H1 (cell line): ENCODE data around the gene ZNF747. TPM values are rescaled to one million over a fixed set of nuclear protein-coding genes. Genes with fewer than 3 reads are reported as not detected.

Experiments used
- CTCF ChIA-PET: fragments of 300-600 bp; sonication (Branson Sonifier 250); formaldehyde crosslinking; loops from one replicate; lab custom pipeline; 2021; ENCODE audit not compliant: partially characterized antibody; lab: Charles Lee
- POLR2A ChIA-PET: fragments of 300-600 bp; sonication (Branson Sonifier 250); formaldehyde crosslinking; loops from one replicate; lab custom pipeline; 2021; ENCODE audit warnings: inconsistent platforms; ENCODE audit not compliant: partially characterized antibody; lab: Charles Lee
- DNase-seq, 2 experiments: peaks; one replicate each; pipeline versions ENCODE4 v3.0.0 to v3.0.0-alpha.2; 2010 to 2022; ENCODE audit warnings: low spot score in 2 of 2, low read depth in 1 of 2, mixed read lengths in 1 of 2
- FAIRE-seq: peaks from 2 replicates; lab custom pipeline; 2011; peaks lifted over from hg19 to GRCh38; lab: Jason Lieb, UNC
- H2AFZ ChIP-seq: 2 replicates; pipeline ENCODE4 v1.8.1; 2012; ENCODE audit warnings: low read length, inconsistent platforms
- H2AK5ac ChIP-seq: 2 replicates; pipeline ENCODE4 v1.6.1; 2013; ENCODE audit warnings: low read depth, low read length
- H2BK120ac ChIP-seq: replicated peaks from 2 replicates; pipeline ENCODE3; 2013; ENCODE audit warnings: low read depth, low read length, inconsistent platforms
- H2BK12ac ChIP-seq: 2 replicates; pipeline ENCODE4 v1.6.1; 2013; ENCODE audit warnings: low read depth, low read length
- H2BK15ac ChIP-seq: 2 replicates; pipeline ENCODE4 v1.6.1; 2013; ENCODE audit warnings: low read length
- H2BK20ac ChIP-seq: 2 replicates; pipeline ENCODE4 v1.6.1; 2013; ENCODE audit warnings: low read length
- H2BK5ac ChIP-seq: 2 replicates; pipeline ENCODE4 v1.6.1; 2013; ENCODE audit warnings: low read depth, low read length
- H3K14ac ChIP-seq: 2 replicates; pipeline ENCODE4 v1.6.1; 2013; ENCODE audit warnings: inconsistent platforms; ENCODE audit not compliant: insufficient read length
- H3K18ac ChIP-seq: 2 replicates; pipeline ENCODE4 v1.6.1; 2013; ENCODE audit warnings: low read length; ENCODE audit errors: extremely low read depth
- H3K23ac ChIP-seq: 2 replicates; pipeline ENCODE4 v1.6.1; 2013; ENCODE audit warnings: inconsistent platforms; ENCODE audit not compliant: insufficient read length
- H3K23me2 ChIP-seq: 2 replicates; pipeline ENCODE4 v1.6.1; 2013; ENCODE audit warnings: low read depth, low read length
- H3K27ac ChIP-seq: 2 replicates; pipeline ENCODE4 v1.6.1; 2011; ENCODE audit warnings: low read depth, low read length, inconsistent platforms
- H3K27me3 ChIP-seq, 4 experiments: replicated peaks in 1 of 4; 1 replicate in 1 of 4; 2 replicates in 3 of 4; pipeline versions ENCODE4 v1.6.1 to v1.8.1; 2011 to 2013; ENCODE audit warnings: low read length in 3 of 4, mild to moderate bottlenecking in 3 of 4, inconsistent platforms in 2 of 4, mixed read lengths in 2 of 4, moderate library complexity in 1 of 4; ENCODE audit not compliant: control insufficient read depth in 3 of 4, insufficient read depth in 3 of 4; ENCODE audit errors: extremely low read depth in 1 of 4
- H3K36me3 ChIP-seq, 4 experiments: 2 replicates each; pipeline versions ENCODE4 v1.6.1 to v1.8.1; 2011 to 2013; ENCODE audit warnings: mild to moderate bottlenecking in 4 of 4, low read length in 3 of 4, moderate library complexity in 2 of 4, control low read depth in 1 of 4, inconsistent platforms in 1 of 4; ENCODE audit not compliant: insufficient read depth in 4 of 4, control insufficient read depth in 2 of 4
- H3K4ac ChIP-seq: replicated peaks from 2 replicates; pipeline ENCODE3; 2013; ENCODE audit warnings: low read length, low read depth, mixed read lengths, inconsistent platforms; ENCODE audit not compliant: insufficient read length
- H3K4me1 ChIP-seq, 4 experiments: replicated peaks in 1 of 4; 1 replicate in 1 of 4; 2 replicates in 3 of 4; pipeline versions ENCODE4 v1.6.1 to v1.8.1; 2011 to 2013; ENCODE audit warnings: low read length in 3 of 4, inconsistent platforms in 2 of 4, mixed read lengths in 1 of 4; ENCODE audit not compliant: insufficient read depth in 4 of 4, control insufficient read depth in 3 of 4
- H3K4me2 ChIP-seq, 2 experiments: 2 replicates each; pipeline versions ENCODE4 v1.6.1 to v1.8.1; 2011 to 2013; ENCODE audit warnings: low read depth in 2 of 2, low read length in 2 of 2, control low read depth in 1 of 2, inconsistent platforms in 1 of 2, mild to moderate bottlenecking in 1 of 2; ENCODE audit not compliant: insufficient read depth in 1 of 2
- H3K4me3 ChIP-seq, 4 experiments: fragments of 200-600, 300-600 bp in 1 of 4; sonication (generic), shearing (Covaris generic), sonication (Bioruptor Twin) in 1 of 4; 2 replicates each; pipeline versions ENCODE4 v1.5.1 to v1.8.1; 2011 to 2016; ENCODE audit warnings: low read length in 4 of 4, low read depth in 3 of 4, control low read depth in 2 of 4, inconsistent platforms in 2 of 4, mild to moderate bottlenecking in 2 of 4, mixed read lengths in 1 of 4, moderate library complexity in 1 of 4; ENCODE audit not compliant: insufficient read depth in 2 of 4; ENCODE audit errors: extremely low read depth in 1 of 4
- H3K56ac ChIP-seq: replicated peaks from 2 replicates; pipeline ENCODE3; 2013; ENCODE audit warnings: low read depth, mild to moderate bottlenecking, mixed read lengths, low read length, inconsistent platforms; ENCODE audit not compliant: insufficient read length
- H3K79me1 ChIP-seq: 2 replicates; pipeline ENCODE4 v1.6.1; 2013; ENCODE audit warnings: low read depth, low read length, control low read depth
- H3K79me2 ChIP-seq, 2 experiments: 2 replicates each; pipeline versions ENCODE4 v1.6.1 to v1.8.1; 2012 to 2013; ENCODE audit warnings: low read length in 2 of 2, mild to moderate bottlenecking in 2 of 2, inconsistent platforms in 1 of 2; ENCODE audit not compliant: insufficient read depth in 2 of 2, control insufficient read depth in 1 of 2
- H3K9ac ChIP-seq, 4 experiments: replicated peaks in 1 of 4; 1 replicate in 1 of 4; 2 replicates in 3 of 4; pipeline versions ENCODE4 v1.6.1 to v1.8.1; 2011 to 2013; ENCODE audit warnings: low read depth in 3 of 4, low read length in 3 of 4, control low read depth in 2 of 4, mild to moderate bottlenecking in 2 of 4, moderate library complexity in 2 of 4, inconsistent platforms in 1 of 4; ENCODE audit errors: extremely low read depth in 1 of 4
- H3K9me3 ChIP-seq, 2 experiments: 2 replicates each; pipeline versions ENCODE4 v1.6.1 to v1.8.1; 2012 to 2013; ENCODE audit warnings: mild to moderate bottlenecking in 2 of 2, moderate library complexity in 2 of 2, control low read depth in 1 of 2, inconsistent platforms in 1 of 2, low read depth in 1 of 2, low read length in 1 of 2, mixed read lengths in 1 of 2; ENCODE audit not compliant: insufficient read depth in 2 of 2
- H4K20me1 ChIP-seq, 2 experiments: replicated peaks in 1 of 2; 2 replicates each; pipeline versions ENCODE3 to v1.8.1; 2011 to 2013; ENCODE audit warnings: inconsistent platforms in 2 of 2, low read length in 2 of 2, mild to moderate bottlenecking in 1 of 2; ENCODE audit not compliant: insufficient read depth in 2 of 2, control insufficient read depth in 1 of 2
- H4K5ac ChIP-seq: 2 replicates; pipeline ENCODE4 v1.6.1; 2013; ENCODE audit warnings: low read length, low read depth, mixed read lengths, inconsistent platforms; ENCODE audit not compliant: insufficient read length
- H4K8ac ChIP-seq: 2 replicates; pipeline ENCODE4 v1.8.0; 2013; ENCODE audit warnings: mild to moderate bottlenecking, moderate library complexity, low read length, inconsistent platforms; ENCODE audit not compliant: insufficient read depth; ENCODE audit errors: extremely low read depth
- H4K91ac ChIP-seq: replicated peaks from 2 replicates; pipeline ENCODE3; 2013; ENCODE audit warnings: low read length, mixed read lengths, inconsistent platforms; ENCODE audit not compliant: insufficient read length
- BRCA1 ChIP-seq: IDR thresholded peaks from 2 replicates; pipeline ENCODE4 v1.6.1; 2012; ENCODE audit warnings: low read depth, low read length, improper control_type of control experiment
- CREB1 ChIP-seq: IDR thresholded peaks from 2 replicates; pipeline ENCODE4 v1.6.1; 2012; ENCODE audit warnings: inconsistent platforms
- EP300 ChIP-seq, 2 experiments: IDR thresholded peaks; 1 replicate in 1 of 2; 2 replicates in 1 of 2; pipeline ENCODE4 v1.6.1; 2011 to 2012; ENCODE audit warnings: low read depth in 2 of 2, low read length in 2 of 2, mild to moderate bottlenecking in 2 of 2, borderline replicate concordance in 1 of 2, inconsistent platforms in 1 of 2, moderate library complexity in 1 of 2
- EZH2 ChIP-seq: fragments of 200-600 bp; sonication (generic); IDR thresholded peaks from 2 replicates; pipeline ENCODE4 v1.7.1; 2012; ENCODE audit warnings: low read depth, mild to moderate bottlenecking, moderate library complexity, low read length, inconsistent platforms; ENCODE audit not compliant: severe bottlenecking
- KDM1A ChIP-seq: fragments of 200-600, 300-600 bp; sonication (generic); IDR thresholded peaks from 2 replicates; pipeline ENCODE4 v1.7.1; 2016; ENCODE audit warnings: mild to moderate bottlenecking, low read length, borderline replicate concordance
- KDM4A ChIP-seq: IDR thresholded peaks from one replicate; pipeline ENCODE4 v1.7.1; 2012; ENCODE audit warnings: low read depth, mild to moderate bottlenecking, moderate library complexity, low read length, inconsistent platforms; ENCODE audit not compliant: severe bottlenecking
- KDM5A ChIP-seq: fragments of 200-600 bp; IDR thresholded peaks from 2 replicates; pipeline ENCODE4 v1.7.1; 2012; ENCODE audit warnings: mild to moderate bottlenecking, low read length, inconsistent platforms, mixed read lengths
- POLR2A ChIP-seq, 2 experiments: IDR thresholded peaks; 1 replicate in 1 of 2; 2 replicates in 1 of 2; pipeline ENCODE4 v1.6.1; 2011; ENCODE audit warnings: low read depth in 2 of 2, low read length in 2 of 2, mild to moderate bottlenecking in 2 of 2; ENCODE audit errors: control extremely low read depth in 1 of 2
- POU5F1 ChIP-seq: IDR thresholded peaks from 2 replicates; pipeline ENCODE4 v1.6.1; 2011; ENCODE audit warnings: low read depth, mild to moderate bottlenecking, low read length, moderate library complexity
- TAF1 ChIP-seq: IDR thresholded peaks from 2 replicates; pipeline ENCODE4 v1.6.1; 2011; ENCODE audit warnings: mild to moderate bottlenecking, low read depth, low read length
- TAF7 ChIP-seq: optimal IDR thresholded peaks from 2 replicates; pipeline ENCODE3; 2011; ENCODE audit warnings: low read depth, mild to moderate bottlenecking, inconsistent platforms, low read length, moderate library complexity, borderline replicate concordance
- USF2 ChIP-seq: IDR thresholded peaks from 2 replicates; pipeline ENCODE4 v1.6.1; 2011; ENCODE audit warnings: low read length, improper control_type of control experiment
- ZNF274 ChIP-seq: IDR thresholded peaks from 2 replicates; pipeline ENCODE4 v1.7.0; 2012; ENCODE audit warnings: low read length, borderline replicate concordance; ENCODE audit errors: extremely low read depth
- WGBS, 2 experiments: shearing (Covaris generic) in 1 of 2; methylation state at CpG; one replicate each; pipeline versions ENCODE4 v1.1.6 to v1.1.7; 2013 to 2015; ENCODE audit warnings: low lambda C conversion rate in 2 of 2, mixed read lengths in 2 of 2, inconsistent platforms in 1 of 2, low coverage in 1 of 2, missing lambda C conversion rate in 1 of 2; ENCODE audit not compliant: insufficient replicate concordance in 2 of 2, insufficient coverage in 1 of 2, insufficient read length in 1 of 2; ENCODE audit errors: extremely low coverage in 1 of 2, missing lambda C conversion rate in 1 of 2; 5-methylcytosine and 5-hydroxymethylcytosine counted together
- polyA plus RNA-seq, 7 experiments: library from polyadenylated mRNA; depleted of rRNA in 3 of 7; stranded (reverse) in 5 of 7; unstranded in 2 of 7; fragments of >200 nt in 5 of 7; fragments of 200-250 nt in 2 of 7; gene quantifications; 1 replicate in 5 of 7; 2 replicates in 1 of 7; 4 replicates in 1 of 7; pipeline versions ENCODE4 v1.2.1 to v1.2.3, GENCODE V29; 2011 to 2013; ENCODE audit warnings: missing spikeins in 2 of 7, mixed read lengths in 2 of 7
- total RNA-seq: library from RNA; stranded (reverse); fragmentation: NEBNext Ultra II Directional; extraction: Animal tissue kit (Norgen Biotek cat#: 25700); gene quantifications from 2 replicates; pipeline ENCODE4 v1.2.1, GENCODE V29; 2021

Gene ZNF747
- total and polyA plus RNA-seq, 2 of the 8 experiments (the other 6 are each of a cell fraction or from before 2014, with no cell fraction given) = 9.9 to 10.3 TPM

GRCh38 chr16:30490210-30490609 is 44.4 kb downstream of the ZNF747 start:
- no peaks in the 10 kb centered on the region for H3K79me2 ChIP-seq
- no peak overlapping the region for H4K91ac ChIP-seq
- TF ChIP-seq ZNF274 = no peak
- no peak for TF ChIP-seq KDM4A
- TF ChIP-seq KDM5A = no peak
- no peak for TF ChIP-seq BRCA1
- TF ChIP-seq EZH2 = no peak
- no peak for TF ChIP-seq POU5F1
- TF ChIP-seq TAF1 = no peak
- no peak for TF ChIP-seq USF2
- no peak for TF ChIP-seq CREB1
- no peak for TF ChIP-seq KDM1A
- TF ChIP-seq POLR2A (IDR thresholded peaks at IDR 0.05; ENCODE audit: control extremely low read depth in 1 of 2, low read depth in 2 of 2, low read length in 2 of 2) = no peak
- TF ChIP-seq TAF7 = no peak
- TF ChIP-seq EP300 (IDR thresholded peaks at IDR 0.05; ENCODE audit: borderline replicate concordance in 1 of 2, low read depth in 2 of 2, low read length in 2 of 2) = no peak
- no peak overlapping the region for H2BK120ac ChIP-seq
- H3K14ac ChIP-seq = no peak overlapping the region
- H3K9ac ChIP-seq = no peak overlapping the region
- no peak overlapping the region for H2BK12ac ChIP-seq
- H3K27me3 ChIP-seq = peaks cover 0 to 2% (median 0%) of the 10 kb centered on the region in 4 experiments; a peak in 1 of 7 replicates
- H3K4me1 ChIP-seq = peaks cover 0 to 3% (median 1%) of the 10 kb centered on the region in 4 experiments; a peak in 1 of 7 replicates
- CTCF ChIA-PET = interaction anchor here (0.6 to 2.7 kb wide), 5 partner anchors 29 to 553 kb away, joined by 3 to 12 read pairs (median 4); partner anchors contain the start of gene ZNF768
- H2BK5ac ChIP-seq = no peak overlapping the region
- H3K36me3 ChIP-seq = no peaks in the 10 kb centered on the region
- no peak overlapping the region for H3K4me3 ChIP-seq
- H3K4me2 ChIP-seq = no peak overlapping the region; a peak in 1 of 4 replicates
- no peak overlapping the region for H4K8ac ChIP-seq
- no peak overlapping the region for H2AK5ac ChIP-seq
- no peak overlapping the region for H3K27ac ChIP-seq
- H3K79me1 ChIP-seq = no peaks in the 10 kb centered on the region
- no peak overlapping the region for H3K23ac ChIP-seq
- no peak overlapping the region for H3K18ac ChIP-seq
- no peak overlapping the region for H4K5ac ChIP-seq
- H3K9me3 ChIP-seq = no peaks in the 10 kb centered on the region
- H2AFZ ChIP-seq = no peak overlapping the region
- DNase-seq (no peak), FAIRE-seq (no peak)
- no peak overlapping the region for H3K56ac ChIP-seq
- POLR2A ChIA-PET = no interaction called here
- no peak overlapping the region for H2BK20ac ChIP-seq
- no peaks in the 10 kb centered on the region for H4K20me1 ChIP-seq
- WGBS, 2 experiments = 85% methylated on average over 6 of the region's 6 CpGs; no CpG with 5 or more reads in 1 of the 2 experiments
- no peaks in the 10 kb centered on the region for H3K23me2 ChIP-seq
- no peak overlapping the region for H3K4ac ChIP-seq
- H2BK15ac ChIP-seq = no peak overlapping the region
